Stimulated activated CD4-positive, alpha-beta T cell treated with anti-CD3 and anti-CD28 coated beads, TNF-alpha, amount 100 ng/mL, for 1 hour (primary cell): ENCODE results near the gene MED28.

Source experiments
- DNase-seq, 3 donors: peaks; one replicate each; pipeline ENCODE4 v3.0.0-alpha.2; 2020; ENCODE audit warnings: low read depth in 3 of 3, low spot score in 1 of 3

The MED28 gene

GRCh38 chr4:17665346-17665745 is 50.9 kb downstream of the MED28 start:
- no peak for DNase-seq

DNA sequence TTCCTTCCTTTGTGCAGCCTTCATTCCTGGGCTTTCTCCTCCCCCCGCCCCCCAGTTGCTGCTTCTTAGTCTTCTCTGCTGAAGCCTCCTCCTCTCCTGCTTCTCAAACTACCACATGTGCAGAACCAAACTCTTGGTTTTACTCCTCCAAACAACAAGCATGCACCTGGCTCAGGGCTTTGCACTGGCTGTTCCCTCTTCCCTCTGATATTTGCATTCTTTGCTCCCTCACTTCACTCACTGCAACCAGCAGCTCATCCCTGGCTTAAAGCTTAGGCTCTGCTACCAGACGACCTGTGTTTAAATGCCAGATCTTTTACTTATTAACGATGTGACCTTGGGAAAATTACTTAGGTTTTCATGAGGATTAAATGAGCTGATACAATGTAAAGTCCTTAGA is 51.4 kb downstream of the MED28 start:
- DNase-seq: no peak

GRCh38 chr4:17667253-17667652 is 52.8 kb downstream of the MED28 start:
- no peak for DNase-seq

- DNase-seq: no peak
Observed at GRCh38 chr4:17667653-17668201, 53.3 kb downstream of the MED28 start.

GRCh38 chr4:17670423-17670822 is 56.0 kb downstream of the MED28 start:
- no peak for DNase-seq

- no peak for DNase-seq
Observed at GRCh38 chr4:17680559-17681280, 66.3 kb downstream of the MED28 start.

GRCh38 chr4:17681281-17682221 is 67.1 kb downstream of the MED28 start:
- no peak for DNase-seq

DNA sequence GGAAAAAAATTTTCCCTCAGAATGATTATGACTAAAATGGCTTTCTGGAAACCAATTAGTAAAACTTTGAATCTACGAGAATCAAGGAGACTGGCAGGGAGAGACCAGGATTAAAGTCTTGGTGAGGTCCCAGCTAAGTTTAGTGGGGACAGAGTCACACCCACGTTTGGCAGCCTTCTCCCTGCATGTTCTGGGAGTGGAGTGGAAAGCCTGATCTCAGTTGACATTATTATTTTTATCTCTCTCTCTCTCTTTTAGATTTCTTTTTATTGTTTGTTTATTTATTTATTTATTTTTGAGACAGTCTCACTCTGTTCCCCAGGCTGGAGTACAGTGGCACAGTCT is 67.8 kb downstream of the MED28 start:
- no peak for DNase-seq
